Stimulated activated CD4-positive, alpha-beta T cell treated with anti-CD3 and anti-CD28 coated beads, TNF-alpha, amount 100 ng/mL, for 24 hours (primary cell): Measurements from ENCODE around the gene OVOL3.

ENCODE experiments used
- DNase-seq, 3 experiments: peaks; one replicate each; pipeline ENCODE4 v3.0.0-alpha.2; 2020; ENCODE audit warnings: low read depth in 3 of 3

Gene OVOL3

DNA sequence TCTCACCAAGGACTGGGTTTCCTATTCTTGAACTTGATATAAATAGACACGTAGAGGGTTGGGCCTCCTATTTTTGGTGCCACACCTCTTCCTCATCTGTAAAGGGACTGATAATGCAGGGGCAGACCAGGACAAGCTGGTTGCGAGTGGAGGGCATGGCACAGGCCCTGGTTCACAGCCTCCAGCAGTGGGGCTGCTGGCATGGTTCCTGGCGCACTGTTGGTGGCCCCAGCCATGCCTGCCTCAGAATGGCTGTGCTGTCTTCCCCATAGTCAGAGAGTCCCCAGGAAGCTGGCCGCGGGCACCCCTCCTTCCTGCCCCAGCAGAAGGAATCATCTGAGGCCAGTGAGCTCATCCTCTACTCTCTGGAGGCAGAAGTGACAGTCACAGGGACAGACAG is 10.5 kb upstream of the OVOL3 start:
- no peak for DNase-seq

DNA sequence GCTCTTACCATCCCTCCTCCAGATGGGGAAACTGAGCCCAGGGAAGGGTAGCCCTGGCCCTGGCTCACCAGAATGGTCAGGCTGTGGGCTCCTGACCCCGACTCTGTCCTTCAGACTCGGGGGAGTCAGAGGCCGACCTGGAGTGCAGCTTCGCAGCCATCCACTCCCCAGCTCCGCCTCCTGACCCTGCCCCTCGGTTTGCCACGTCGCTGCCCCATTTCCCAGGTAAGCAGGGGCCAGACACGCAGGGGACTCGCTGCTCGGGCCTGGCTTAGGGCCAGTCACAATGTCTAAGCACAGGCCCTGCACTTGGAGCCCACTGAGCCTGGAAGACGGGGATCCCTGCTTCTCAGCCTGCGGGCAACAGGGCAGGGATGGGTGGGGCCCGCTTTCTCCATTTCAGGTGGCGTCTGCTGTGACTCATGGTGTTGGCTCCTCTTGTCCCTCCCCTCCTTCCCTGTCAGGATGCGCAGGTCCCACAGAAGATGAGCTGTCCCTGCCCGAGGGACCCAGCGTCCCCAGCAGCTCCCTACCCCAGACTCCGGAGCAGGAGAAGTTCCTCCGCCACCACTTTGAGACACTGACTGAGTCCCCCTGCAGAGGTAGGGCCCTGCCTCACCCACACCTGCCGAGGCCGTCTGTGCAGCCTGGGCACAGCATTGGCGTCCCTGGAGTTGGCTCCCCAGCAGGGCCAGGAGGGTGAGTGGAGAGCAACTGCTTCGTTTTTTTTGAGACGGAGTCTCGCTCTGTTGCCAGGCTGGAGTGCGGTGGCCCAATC is 9.2 kb upstream of the OVOL3 start:
- DNase-seq: no peak

DNA sequence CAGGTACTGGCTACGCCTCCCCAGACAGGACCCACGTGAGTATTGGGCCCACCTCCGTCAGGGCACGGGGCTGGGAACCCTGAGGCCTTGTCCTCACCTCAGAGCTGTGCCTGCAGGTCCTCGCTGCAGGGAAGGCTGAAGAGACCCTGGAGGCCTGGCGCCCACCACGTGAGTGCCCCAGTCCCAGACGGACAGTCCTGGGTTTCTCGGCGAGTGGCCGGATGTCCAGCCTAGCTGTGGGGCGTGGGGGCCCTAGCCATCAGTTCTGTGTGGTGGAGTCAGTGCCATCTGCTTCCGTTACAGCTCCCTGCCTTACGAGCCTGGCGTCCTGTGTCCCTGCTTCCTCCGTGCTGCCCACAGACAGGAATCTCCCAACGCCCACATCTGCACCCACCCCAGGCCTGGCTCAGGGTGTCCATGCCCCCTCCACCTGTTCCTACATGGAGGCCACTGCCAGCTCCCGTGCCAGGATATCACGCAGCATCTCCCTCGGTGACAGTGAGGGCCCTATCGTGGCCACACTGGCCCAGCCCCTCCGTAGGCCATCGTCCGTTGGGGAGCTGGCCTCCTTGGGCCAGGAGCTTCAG is 7.8 kb upstream of the OVOL3 start:
- DNase-seq: no peak

DNA sequence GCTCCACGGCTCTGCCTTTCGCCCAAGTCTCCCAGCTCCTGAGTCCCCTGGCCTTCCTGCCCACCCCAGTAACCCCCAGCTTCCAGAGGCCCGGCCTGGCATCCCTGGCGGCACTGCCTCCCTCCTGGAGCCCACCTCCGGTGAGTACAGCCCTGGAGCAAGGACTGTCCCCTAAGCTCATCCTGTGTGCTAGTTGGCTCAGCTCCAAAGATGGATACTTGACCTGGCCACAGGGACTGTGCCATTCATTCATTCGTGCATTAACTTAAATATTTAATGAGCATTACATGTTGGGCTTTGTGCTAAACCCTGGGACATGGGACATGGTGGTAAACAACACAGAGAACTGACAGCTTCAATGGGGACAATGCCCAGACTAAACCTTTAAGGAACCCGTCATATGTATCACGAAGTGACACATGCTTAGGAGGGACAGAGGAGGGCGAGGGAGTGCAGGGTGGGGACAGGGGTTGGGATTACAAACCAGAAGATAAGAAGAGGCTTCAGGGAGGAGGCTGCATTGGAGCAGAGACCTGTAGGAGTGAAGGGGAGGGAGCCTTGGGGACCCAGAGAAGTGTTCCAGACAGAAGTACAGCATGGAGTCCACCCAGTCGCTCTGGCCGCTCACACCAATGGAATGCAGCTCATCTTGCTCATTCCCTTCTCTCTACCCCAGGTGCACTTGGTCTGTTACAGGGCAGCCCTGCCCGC is 6.9 kb upstream of the OVOL3 start:
- DNase-seq: no peak

DNA sequence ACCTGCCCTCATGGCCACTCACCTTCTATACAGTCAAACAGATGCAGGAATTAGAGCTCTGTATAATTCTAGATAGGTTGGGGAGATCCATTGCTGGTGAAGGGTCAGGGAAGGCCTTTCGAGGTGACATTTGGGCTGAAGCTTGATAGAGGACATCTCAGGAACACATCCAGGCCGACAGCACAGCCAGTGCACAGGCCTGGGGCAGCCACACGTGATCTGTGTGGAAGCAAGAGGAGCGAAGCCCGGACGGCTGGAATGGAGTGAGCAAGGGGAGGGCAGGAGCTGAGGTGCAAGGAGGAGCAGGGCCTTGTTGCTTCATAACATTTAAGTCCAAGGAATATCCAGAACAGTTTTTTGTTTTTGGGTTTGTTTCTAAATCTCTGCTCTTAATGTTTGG is 4.5 kb upstream of the OVOL3 start:
- DNase-seq: no peak

DNA sequence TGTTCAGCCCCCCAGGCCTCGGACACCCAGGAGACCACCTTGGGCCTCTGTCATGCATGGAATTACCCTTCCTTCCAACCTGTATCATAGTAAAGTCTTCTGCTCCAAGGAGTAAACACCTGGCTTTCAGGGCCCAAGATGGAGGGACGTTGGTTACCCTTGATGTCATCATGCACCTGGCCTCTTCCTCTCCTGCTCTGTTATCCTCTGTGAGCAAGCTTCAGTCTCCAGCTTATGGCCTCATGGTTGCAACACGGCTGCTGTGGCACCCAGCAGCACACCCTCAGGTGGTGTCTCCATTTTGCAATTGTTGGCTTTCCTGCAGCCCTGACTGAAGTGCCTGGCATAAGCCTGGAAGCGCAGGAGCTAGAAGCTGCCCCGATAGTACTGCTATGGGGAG is 4.0 kb upstream of the OVOL3 start:
- DNase-seq: no peak

DNA sequence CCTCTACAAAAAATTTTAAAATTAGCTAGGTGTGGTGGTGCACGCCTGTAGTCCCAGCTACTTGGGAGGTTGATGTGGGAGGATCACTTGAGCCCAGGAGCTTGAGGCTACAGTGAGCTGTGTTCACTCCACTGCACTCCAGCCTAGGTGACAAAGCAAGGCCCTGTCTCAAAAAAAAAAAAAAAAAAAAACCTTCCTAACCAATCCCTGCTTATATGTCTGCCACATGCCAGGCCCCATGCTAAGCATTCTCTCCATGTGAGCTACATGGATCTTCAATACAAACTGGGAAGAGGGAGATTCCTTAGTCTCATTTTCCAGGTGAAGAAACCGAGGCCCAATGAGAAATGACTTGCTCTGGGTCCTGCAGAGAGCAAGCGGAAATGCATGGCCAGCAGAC is 2.3 kb upstream of the OVOL3 start:
- DNase-seq: no peak

DNA sequence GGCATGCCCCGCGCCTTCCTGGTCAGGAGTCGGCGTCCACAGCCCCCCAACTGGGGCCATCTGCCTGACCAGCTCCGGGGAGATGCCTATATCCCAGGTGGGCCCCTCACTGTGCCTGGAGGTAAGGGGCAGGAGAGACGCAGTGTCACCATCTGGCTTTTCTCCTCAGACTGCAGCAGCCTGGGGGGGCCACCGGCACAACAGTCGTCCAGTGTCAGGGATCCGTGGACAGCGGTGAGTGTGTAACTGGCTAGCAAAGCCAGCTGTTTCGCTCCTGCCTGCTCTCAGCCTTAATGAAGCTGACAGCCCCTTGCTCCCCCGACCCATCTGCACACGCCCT is 227 bp downstream of the OVOL3 start:
- DNase-seq: no peak

DNA sequence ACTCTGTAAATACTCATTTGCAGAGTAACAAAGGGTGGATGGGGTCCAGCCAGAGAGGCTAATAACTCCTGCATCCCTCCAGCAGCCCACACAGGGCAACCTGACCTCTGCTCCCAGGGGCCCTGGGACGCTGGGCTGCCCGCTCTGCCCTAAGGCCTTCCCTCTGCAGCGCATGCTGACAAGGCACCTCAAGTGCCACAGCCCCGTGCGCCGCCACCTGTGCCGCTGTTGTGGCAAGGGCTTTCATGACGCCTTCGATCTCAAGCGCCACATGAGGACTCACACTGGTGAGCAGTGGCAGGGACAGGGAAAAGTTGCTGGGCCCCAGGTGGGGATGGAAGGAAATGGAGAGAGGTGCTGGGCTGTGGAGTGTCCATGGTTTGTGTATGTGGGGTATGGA is 1.7 kb downstream of the OVOL3 start:
- DNase-seq: no peak

DNA sequence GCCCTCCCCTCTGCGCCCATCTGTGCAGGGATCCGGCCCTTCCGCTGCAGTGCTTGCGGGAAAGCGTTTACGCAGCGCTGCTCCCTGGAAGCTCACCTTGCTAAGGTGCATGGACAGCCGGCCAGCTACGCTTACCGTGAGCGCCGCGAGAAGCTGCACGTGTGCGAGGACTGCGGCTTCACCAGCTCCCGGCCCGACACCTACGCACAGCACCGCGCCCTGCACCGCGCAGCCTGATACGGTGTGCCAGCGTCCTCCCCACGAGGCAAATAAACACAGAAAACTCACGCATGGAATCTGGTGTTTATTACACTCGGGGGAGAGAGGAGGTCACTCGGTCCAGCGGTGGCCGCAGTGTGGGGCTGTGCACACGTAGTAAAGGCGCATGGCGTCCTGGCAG is 2.5 kb downstream of the OVOL3 start:
- DNase-seq: no peak

DNA sequence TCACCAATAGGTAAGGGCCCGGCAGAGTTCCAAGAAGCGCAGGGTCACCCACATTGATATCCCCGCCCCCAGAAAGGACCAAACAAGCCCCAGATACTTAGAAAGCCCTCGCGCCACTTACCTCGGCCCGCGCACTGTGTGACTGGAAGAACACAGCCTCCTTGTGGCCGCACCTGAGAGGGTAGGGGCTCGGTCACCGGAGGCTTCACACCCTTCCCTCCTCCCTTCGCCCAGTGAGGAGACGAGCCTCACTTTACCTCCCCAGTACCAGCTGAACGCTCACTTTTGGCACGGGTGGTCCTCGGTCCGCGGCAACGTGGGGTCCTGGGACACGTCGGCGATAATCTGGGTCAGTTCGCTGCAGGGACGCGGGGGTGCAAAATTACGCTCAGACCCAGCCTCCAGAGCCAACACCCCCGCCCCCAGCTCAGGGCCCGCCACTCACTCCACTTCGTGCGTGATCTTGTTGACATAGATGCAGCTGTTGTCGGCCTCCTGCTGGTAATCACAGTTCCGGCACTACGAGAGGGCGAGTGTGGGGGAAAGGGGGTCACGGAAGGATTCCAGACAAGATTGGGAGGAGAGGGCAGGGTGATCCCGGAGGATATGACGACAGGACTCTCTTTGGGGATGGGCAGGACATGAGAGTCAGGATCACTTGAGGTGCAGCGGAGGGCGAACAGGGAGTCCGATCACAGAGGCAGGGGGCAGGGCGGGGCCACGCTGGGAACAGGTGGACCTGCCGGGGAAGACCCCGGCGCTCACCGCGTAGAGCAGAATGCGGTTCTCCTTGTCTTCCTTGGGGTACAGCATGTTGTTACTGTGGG is 3.2 kb downstream of the OVOL3 start:
- no peak for DNase-seq

DNA sequence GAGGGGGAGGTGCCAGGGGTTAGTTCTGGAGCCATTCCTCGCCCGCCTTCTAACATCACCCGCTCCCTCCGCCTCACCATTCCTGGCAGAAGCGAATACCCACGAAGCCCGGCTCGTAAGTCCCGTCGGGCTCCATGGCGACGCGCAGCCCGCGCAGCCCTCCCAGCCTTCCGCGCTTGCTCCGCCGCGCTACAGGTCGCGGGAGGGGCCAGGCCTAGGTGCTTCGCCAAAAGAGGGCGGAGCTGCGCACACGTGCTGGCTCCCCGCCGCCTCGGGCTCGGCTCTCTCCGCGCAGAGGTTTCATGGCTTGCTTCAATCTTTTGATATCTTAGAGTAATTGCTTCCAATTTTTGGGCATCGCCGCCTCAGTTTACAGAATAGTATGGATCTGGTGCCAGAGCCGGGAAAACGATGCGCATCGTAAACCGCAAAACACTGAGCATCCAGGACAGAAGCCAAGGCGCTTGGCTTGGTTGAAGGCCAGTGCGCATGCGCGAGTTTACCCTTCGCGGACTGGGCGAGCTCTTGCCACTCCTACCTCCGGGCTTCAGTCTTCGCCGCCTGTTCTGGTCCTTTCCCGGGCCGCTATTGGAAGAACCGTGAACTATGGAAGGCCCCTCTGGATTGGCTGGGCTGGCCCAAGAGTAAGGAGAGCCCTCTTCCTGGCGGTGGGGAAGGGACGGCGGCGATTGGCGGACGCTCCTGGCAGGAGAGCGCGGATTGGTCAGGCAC is 3.9 kb downstream of the OVOL3 start, which contains the start of gene POLR2I:
POLR2I (minus strand) TSS at position 155 of the 732 bp plus-strand sequence; CDS start at position 136, 19 bp downstream.
- DNase-seq: peak; percentile 96 to 98 (median 97)

DNA sequence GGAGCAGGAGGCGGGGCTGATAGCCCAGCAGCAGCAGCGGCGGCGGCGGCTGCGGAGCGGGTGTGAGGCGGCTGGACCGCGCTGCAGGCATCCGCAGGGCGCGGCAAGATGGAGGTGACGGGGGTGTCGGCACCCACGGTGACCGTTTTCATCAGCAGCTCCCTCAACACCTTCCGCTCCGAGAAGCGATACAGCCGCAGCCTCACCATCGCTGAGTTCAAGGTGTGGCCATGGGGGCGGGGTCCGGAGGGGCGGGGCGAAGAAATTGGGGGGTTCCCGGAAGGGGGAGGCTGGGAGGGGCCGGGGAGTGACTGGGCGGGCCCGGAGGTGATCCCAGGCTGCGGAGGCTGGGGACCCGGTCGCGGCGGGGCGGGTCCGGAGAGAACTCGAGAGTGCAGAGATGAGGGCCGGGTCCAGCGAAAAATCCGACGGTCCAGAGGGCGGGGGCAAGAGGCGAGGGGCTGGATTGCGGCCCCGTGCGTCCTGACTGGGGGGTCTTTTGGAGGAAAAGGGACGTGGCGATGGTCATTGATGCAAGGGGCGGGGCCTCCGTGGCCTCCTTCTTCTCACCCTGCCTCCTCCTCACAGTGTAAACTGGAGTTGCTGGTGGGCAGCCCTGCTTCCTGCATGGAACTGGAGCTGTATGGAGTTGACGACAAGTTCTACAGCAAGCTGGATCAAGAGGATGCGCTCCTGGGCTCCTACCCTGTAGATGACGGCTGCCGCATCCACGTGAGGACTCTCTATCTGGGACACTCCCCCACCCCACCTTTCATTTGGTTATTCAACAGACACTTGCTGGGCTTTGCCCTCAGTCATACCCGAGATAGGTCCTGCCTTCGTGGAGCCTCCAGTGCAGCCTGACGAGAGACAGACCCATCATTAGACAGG is 4.8 kb downstream of the OVOL3 start, which contains the start of gene TBCB:
TBCB (plus strand) TSS at position 16 of the 891 bp plus-strand sequence; CDS start at position 109, 93 bp downstream.
- DNase-seq: peak; percentile 83 to 92 (median 85)

DNA sequence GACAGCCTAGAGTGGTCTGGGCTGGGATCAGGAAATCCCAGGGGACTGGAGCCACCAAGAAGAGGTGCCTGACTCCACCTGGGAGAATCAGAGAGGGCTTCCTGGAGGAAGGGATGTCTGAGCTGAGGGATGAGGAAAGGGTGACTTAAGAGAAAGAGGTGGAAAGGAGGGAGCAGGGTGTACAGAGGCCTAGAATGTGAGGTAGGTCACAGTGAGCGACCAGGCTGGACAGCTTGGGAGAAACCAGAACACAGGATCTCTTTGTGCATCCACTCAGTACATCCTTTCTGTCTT is 5.3 kb downstream of the OVOL3 start:
- no peak for DNase-seq

DNA sequence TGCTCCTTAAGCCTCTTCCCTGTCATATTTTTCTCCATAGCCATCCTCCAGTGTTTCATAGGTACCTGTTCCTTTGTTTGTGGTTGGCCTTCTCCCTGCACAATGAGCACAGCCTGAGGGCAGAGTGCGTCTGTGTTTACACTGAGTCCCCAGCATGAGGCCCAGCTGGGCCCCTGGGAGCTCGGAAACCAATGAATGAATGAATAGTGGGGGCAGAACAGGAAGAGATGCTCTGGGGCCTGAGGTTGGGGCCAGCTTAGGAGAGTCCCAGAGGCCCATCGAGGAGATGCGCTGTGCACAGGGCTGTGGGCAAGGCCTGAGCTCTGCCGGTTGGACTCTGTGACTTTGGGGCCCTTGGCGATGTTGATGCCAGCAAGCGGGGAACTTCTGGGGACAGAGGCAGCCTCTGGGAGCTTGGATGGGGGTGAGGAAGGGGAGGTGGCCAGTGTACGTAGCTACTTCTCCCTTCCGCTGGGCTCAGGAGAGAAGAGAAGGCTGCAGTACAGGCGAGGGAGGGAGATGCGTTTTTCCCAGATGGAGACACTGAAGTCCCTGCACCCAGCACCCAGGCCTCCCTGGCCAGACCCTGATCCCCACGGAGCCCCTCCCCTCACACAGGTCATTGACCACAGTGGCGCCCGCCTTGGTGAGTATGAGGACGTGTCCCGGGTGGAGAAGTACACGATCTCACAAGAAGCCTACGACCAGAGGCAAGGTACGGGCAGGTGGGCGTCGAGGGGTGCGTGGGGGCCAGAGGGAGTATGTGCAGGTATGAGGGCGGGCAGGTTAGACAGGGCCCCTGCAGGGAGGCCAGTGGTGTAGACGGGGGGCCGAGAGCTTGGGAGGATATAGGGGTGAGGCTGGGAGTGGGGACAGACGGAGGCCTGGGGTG is 9.4 kb downstream of the OVOL3 start:
- DNase-seq: no peak

DNA sequence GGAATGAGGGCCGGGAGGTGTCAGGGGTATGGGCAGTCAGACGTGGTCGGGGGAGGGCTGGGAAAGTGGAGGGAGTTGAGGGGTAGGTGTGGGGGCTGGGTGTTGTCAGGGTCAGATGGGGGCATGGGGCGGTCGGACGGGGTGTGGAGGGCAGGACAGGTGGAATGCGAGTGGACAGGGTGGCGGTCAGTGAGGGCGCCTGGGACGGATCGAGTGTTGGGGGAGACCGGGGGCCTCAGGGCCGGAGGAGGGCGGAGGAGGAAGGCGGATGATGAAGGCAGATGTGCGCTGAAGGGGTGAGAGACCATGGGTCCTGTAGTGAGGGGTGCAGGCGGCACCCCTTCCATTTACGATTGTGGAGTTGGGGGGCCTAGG is 10.0 kb downstream of the OVOL3 start:
- DNase-seq: no peak

DNA sequence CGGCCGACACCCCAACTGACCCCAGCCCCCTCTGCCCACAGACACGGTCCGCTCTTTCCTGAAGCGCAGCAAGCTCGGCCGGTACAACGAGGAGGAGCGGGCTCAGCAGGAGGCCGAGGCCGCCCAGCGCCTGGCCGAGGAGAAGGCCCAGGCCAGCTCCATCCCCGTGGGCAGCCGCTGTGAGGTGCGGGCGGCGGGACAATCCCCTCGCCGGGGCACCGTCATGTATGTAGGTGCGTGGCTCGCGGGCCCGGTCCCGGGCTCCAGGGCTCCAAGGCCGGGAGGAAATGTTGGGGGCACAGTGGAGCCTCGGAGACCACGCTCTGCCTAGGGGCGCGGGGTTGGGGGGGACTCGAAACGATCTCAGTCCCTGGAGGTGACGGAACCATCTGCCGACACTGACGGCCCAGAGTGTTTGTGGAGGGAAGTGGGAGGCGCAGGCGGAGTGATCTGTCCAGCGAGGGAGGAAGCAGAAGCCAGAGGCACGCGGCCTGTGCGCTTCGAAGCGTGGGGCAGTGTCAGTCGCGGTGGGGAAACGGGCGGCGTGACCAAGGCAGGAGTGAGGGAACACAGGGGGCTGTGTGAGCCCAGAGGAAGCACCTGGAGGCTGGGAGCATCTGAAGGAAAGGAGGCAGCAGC is 10.7 kb downstream of the OVOL3 start:
- DNase-seq: no peak

DNA sequence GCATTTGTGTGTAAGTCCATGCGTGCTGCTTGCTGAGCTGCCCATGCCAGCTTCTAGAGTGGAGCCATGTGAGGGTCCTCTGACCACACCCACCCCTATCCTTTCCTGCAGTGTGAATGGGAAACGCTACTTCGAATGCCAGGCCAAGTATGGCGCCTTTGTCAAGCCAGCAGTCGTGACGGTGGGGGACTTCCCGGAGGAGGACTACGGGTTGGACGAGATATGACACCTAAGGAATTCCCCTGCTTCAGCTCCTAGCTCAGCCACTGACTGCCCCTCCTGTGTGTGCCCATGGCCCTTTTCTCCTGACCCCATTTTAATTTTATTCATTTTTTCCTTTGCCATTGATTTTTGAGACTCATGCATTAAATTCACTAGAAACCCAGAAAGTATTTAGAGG is 14.6 kb downstream of the OVOL3 start:
- no peak for DNase-seq

DNA sequence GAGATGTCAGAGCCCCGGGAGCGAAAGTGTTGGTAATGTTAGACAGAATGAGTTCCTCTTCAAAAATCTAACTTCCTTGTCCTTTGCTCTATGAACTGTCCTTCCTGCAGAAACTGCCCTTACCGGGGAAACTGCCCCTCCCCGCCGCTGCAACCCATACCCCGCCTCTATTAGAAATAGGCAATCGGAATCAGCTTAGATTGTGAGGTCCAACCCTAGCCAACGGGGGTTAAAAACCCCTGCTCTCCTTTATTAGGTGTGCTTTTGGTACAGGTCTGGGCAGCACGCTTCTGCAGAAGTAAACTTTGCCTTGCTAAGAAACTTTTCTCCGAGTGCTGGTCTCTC is 17.4 kb downstream of the OVOL3 start:
- DNase-seq: no peak
